ENCODE results near the gene P3H2.

DNA sequence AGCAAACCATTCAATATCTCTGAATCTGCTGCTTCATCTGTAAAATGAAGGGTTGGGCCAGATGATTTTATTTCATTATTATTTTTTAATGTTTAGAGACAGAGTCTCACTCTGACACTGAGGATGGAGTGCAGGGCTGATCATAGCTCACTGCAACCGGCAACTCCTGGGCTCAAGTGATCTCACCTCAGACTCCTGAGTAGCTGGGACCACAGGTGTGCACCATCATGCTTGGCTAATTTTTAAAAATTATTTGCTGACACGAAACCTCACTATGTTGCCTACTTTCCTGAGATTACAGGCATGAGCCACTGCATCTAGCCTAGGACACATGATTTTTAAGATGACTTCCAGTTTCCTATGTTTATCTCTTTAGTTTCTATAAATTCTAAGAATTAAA is 105.8 kb downstream of the P3H2 start:
- TF ChIP-seq, protein P1, sequence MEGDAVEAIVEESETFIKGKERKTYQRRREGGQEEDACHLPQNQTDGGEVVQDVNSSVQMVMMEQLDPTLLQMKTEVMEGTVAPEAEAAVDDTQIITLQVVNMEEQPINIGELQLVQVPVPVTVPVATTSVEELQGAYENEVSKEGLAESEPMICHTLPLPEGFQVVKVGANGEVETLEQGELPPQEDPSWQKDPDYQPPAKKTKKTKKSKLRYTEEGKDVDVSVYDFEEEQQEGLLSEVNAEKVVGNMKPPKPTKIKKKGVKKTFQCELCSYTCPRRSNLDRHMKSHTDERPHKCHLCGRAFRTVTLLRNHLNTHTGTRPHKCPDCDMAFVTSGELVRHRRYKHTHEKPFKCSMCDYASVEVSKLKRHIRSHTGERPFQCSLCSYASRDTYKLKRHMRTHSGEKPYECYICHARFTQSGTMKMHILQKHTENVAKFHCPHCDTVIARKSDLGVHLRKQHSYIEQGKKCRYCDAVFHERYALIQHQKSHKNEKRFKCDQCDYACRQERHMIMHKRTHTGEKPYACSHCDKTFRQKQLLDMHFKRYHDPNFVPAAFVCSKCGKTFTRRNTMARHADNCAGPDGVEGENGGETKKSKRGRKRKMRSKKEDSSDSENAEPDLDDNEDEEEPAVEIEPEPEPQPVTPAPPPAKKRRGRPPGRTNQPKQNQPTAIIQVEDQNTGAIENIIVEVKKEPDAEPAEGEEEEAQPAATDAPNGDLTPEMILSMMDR (IDR thresholded peaks at IDR 0.05; ENCODE audit: borderline replicate concordance, extremely low read depth, low read length, poor library complexity, severe bottlenecking) = no peak
- no peak for TF ChIP-seq EZH2 (IDR thresholded peaks at IDR 0.05; ENCODE audit: borderline replicate concordance, low read depth, low read length, severe bottlenecking)
